GM12878 (cell line): ENCODE results near the gene CAPZB. TPM values are rescaled to one million over a fixed set of nuclear protein-coding genes. Genes with fewer than 3 reads are reported as not detected.

Source experiments
- ATAC-seq: fragments of 200-7000 bp; cut with Tn5 transposase; 3 replicates; pipeline ENCODE4 v1.9.1; 2020; ENCODE audit warnings: mild to moderate bottlenecking, moderate library complexity
- BruUV-seq: library from RNA; stranded (reverse); fragments of 400-500 nt; replicated peaks from 2 replicates; lab custom pipeline; 2021; lab: Mats Ljungman, UMichigan
- CTCF ChIA-PET: fragments of 300-600 bp; sonication (Branson Sonifier 250); formaldehyde crosslinking; extraction: SDS; loops from one replicate; lab custom pipeline; 2021; ENCODE audit warnings: inconsistent platforms; lab: Yijun Ruan, JAX
- POLR2A ChIA-PET: fragments of 350-600 bp; formaldehyde crosslinking; extraction: SDS; loops from one replicate; lab custom pipeline; 2021; ENCODE audit warnings: inconsistent platforms; lab: Charles Lee
- RAD21 ChIA-PET: fragments of 300-600 bp; sonication (Branson Sonifier 250); formaldehyde crosslinking; loops from one replicate; lab custom pipeline; 2023; ENCODE audit warnings: antibody characterized with exemption; ENCODE audit not compliant: unreplicated experiment; lab: Charles Lee
- SMC1A ChIA-PET: fragments of 300-600 bp; sonication (Branson Sonifier 250); formaldehyde crosslinking; loops from one replicate; lab custom pipeline; 2023; ENCODE audit not compliant: unreplicated experiment, uncharacterized antibody; lab: Charles Lee
- DNase-seq: peaks from one replicate; pipeline ENCODE4 v3.0.0-alpha.2; 2011; ENCODE audit warnings: low read depth, low spot score
- FAIRE-seq: peaks from 3 replicates; lab custom pipeline; 2011; peaks lifted over from hg19 to GRCh38; lab: Jason Lieb, UNC
- H2AFZ ChIP-seq: 2 replicates; pipeline ENCODE4 v1.6.0; 2011; ENCODE audit warnings: low read depth, low read length, control low read depth; ENCODE audit not compliant: control insufficient read depth
- H3K27ac ChIP-seq: 2 replicates; pipeline ENCODE4 v1.5.1; 2011; ENCODE audit warnings: control low read depth; ENCODE audit not compliant: control insufficient read depth, insufficient read depth
- H3K27me3 ChIP-seq, 2 experiments: replicated peaks in 1 of 2; 2 replicates each; pipeline versions ENCODE4 v1.6.0 to v1.6.1; 2011; ENCODE audit warnings: low read length in 1 of 2; ENCODE audit not compliant: control insufficient read depth in 2 of 2, insufficient read depth in 2 of 2
- H3K36me3 ChIP-seq, 2 experiments: 2 replicates each; pipeline ENCODE4 v1.5.1; 2011; ENCODE audit warnings: low read length in 1 of 2; ENCODE audit not compliant: control insufficient read depth in 2 of 2, insufficient read depth in 2 of 2
- H3K4me1 ChIP-seq: 2 replicates; pipeline ENCODE4 v1.6.1; 2011; ENCODE audit warnings: mild to moderate bottlenecking, low read length, moderate library complexity, mixed read lengths; ENCODE audit not compliant: control insufficient read depth, insufficient read depth
- H3K4me2 ChIP-seq: 2 replicates; pipeline ENCODE4 v1.6.0; 2011; ENCODE audit warnings: control low read depth; ENCODE audit not compliant: control insufficient read depth, insufficient read depth
- H3K4me3 ChIP-seq: fragments of 200-600 bp; sonication (generic); 2 replicates; pipeline ENCODE4 v1.5.1; 2016
- H3K79me2 ChIP-seq: 2 replicates; pipeline ENCODE4 v1.6.0; 2011; ENCODE audit warnings: low read length; ENCODE audit not compliant: control insufficient read depth, insufficient read depth
- H3K9ac ChIP-seq: 2 replicates; pipeline ENCODE4 v1.8.0; 2011; ENCODE audit warnings: low read length, control low read depth, mixed read lengths; ENCODE audit not compliant: control insufficient read depth, insufficient read depth
- H3K9me3 ChIP-seq: replicated peaks from 3 replicates; pipeline ENCODE4 v1.5.1; 2011; ENCODE audit warnings: mild to moderate bottlenecking, low read length; ENCODE audit not compliant: control insufficient read depth, insufficient read depth
- H4K20me1 ChIP-seq: 2 replicates; pipeline ENCODE4 v1.6.0; 2011; ENCODE audit not compliant: control insufficient read depth, insufficient read depth
- DPF2 ChIP-seq: fragments of 450-650 bp; IDR thresholded peaks from 2 replicates; pipeline ENCODE4 v1.6.1; 2017; ENCODE audit warnings: mild to moderate bottlenecking
- IRF4 ChIP-seq: IDR thresholded peaks from 2 replicates; pipeline ENCODE4 v1.6.1; 2011; ENCODE audit warnings: low read depth, low read length
- POU2F2 ChIP-seq: IDR thresholded peaks from 3 replicates; pipeline ENCODE4 v1.6.1; 2011; ENCODE audit warnings: low read depth, mild to moderate bottlenecking, low read length, borderline replicate concordance
- WGBS: methylation state at CpG from one replicate; pipeline ENCODE4 v1.1.6; 2016; ENCODE audit warnings: low lambda C conversion rate; ENCODE audit not compliant: insufficient replicate concordance, insufficient coverage; ENCODE audit errors: missing lambda C conversion rate; 5-methylcytosine and 5-hydroxymethylcytosine counted together
- in situ Hi-C: fragments of 300-500 bp; cut with MboI; formaldehyde crosslinking; loops from 9 replicates; pipeline ENCODE4 v1.14.3; 2018; ENCODE audit warnings: mixed read lengths
- intact Hi-C: fragments of 100-400 bp; cut with micrococcal nuclease; formaldehyde crosslinking; loops from one replicate; pipeline ENCODE4 v1.14.2; 2022; ENCODE audit not compliant: unreplicated experiment
- polyA plus RNA-seq, 11 experiments: library from polyadenylated mRNA; depleted of rRNA in 4 of 11; unstranded in 6 of 11; stranded (reverse) in 5 of 11; fragments of >200 nt; fragmentation: Nextera tagmentation in 4 of 11; fragmentation: Illumina TruSeq in 1 of 11; extraction: Ambion mirVana in 4 of 11; extraction: Trizol in 1 of 11; gene quantifications; 1 replicate in 1 of 11; 2 replicates in 10 of 11; pipeline versions ENCODE4 v1.2.1 to v1.2.3, GENCODE V29; 2011 to 2016; ENCODE audit warnings: inconsistent platforms in 2 of 11, missing spikeins in 2 of 11, low read depth in 1 of 11
- total RNA-seq, 4 experiments: library from RNA; depleted of rRNA in 3 of 4; stranded (reverse); fragments of >200 nt in 3 of 4; fragmentation: Illumina TruSeq in 1 of 4; extraction: Trizol in 1 of 4; gene quantifications; 2 replicates each; pipeline versions ENCODE4 v1.2.1 to v1.2.3, GENCODE V29; 2013 to 2021
- TF ChIP-seq, protein P1 (sequence below): IDR thresholded peaks from 2 replicates; pipeline ENCODE4 v1.6.1; 2012; ENCODE audit warnings: low read depth, low read length, improper control_type of control experiment
- TF ChIP-seq, protein P2 (sequence below): fragments of 450-650 bp; IDR thresholded peaks from 2 replicates; pipeline ENCODE4 v1.6.1; 2018; ENCODE audit warnings: mild to moderate bottlenecking, low read depth, moderate library complexity; ENCODE audit not compliant: partially characterized antibody
- TF ChIP-seq, protein P3 (sequence below): IDR thresholded peaks from 2 replicates; pipeline ENCODE4 v1.6.1; 2011; ENCODE audit warnings: low read depth, low read length, improper control_type of control experiment, borderline replicate concordance

The CAPZB gene
- total and polyA plus RNA-seq, 10 of the 15 experiments (the other 5 are each of a cell fraction or from before 2014, with no cell fraction given), result 104 to 454 (median 213) TPM

DNA sequence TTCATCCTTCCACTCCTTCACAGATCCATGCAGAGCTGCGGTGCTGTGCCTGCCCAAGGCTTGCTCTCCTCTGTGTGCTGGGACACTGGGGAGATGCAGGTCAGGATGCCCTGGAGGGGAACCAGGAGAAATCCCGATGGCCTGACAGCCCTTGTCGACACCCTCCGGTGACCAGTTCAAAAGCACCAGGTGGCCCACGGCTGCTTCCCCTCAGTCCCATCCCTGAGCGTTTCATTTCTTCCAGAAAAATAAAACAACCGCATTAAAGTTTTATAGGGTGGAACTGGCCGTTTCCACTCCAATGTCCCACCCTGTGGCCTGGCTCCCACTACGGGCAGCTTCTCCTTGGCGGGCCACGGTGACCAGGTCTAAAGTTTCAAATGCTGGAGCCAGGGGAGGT, 124.9 kb downstream of the CAPZB start:
- POLR2A ChIA-PET, result no interaction called here
- FAIRE-seq, result no peak
- Histone ChIP-seq H3K9ac (no peak overlapping the region), H3K9me3 (no peaks in the 10 kb centered on the region)
- RAD21 ChIA-PET, result no interaction called here
- CTCF ChIA-PET, result interaction anchor here (0.7 kb wide), 1 partner anchor 567 kb away, joined by 3 read pairs; no protein-coding TSS in a partner anchor
- intact Hi-C loops, result no loop called here
- TF ChIP-seq IRF4 (no peak), POU2F2 (no peak), DPF2 (no peak)
- TF ChIP-seq, protein P1, sequence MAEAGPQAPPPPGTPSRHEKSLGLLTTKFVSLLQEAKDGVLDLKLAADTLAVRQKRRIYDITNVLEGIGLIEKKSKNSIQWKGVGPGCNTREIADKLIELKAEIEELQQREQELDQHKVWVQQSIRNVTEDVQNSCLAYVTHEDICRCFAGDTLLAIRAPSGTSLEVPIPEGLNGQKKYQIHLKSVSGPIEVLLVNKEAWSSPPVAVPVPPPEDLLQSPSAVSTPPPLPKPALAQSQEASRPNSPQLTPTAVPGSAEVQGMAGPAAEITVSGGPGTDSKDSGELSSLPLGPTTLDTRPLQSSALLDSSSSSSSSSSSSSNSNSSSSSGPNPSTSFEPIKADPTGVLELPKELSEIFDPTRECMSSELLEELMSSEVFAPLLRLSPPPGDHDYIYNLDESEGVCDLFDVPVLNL, result no peak
- TF ChIP-seq, protein P2, sequence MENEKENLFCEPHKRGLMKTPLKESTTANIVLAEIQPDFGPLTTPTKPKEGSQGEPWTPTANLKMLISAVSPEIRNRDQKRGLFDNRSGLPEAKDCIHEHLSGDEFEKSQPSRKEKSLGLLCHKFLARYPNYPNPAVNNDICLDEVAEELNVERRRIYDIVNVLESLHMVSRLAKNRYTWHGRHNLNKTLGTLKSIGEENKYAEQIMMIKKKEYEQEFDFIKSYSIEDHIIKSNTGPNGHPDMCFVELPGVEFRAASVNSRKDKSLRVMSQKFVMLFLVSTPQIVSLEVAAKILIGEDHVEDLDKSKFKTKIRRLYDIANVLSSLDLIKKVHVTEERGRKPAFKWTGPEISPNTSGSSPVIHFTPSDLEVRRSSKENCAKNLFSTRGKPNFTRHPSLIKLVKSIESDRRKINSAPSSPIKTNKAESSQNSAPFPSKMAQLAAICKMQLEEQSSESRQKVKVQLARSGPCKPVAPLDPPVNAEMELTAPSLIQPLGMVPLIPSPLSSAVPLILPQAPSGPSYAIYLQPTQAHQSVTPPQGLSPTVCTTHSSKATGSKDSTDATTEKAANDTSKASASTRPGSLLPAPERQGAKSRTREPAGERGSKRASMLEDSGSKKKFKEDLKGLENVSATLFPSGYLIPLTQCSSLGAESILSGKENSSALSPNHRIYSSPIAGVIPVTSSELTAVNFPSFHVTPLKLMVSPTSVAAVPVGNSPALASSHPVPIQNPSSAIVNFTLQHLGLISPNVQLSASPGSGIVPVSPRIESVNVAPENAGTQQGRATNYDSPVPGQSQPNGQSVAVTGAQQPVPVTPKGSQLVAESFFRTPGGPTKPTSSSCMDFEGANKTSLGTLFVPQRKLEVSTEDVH, result no peak
- TF ChIP-seq, protein P3, sequence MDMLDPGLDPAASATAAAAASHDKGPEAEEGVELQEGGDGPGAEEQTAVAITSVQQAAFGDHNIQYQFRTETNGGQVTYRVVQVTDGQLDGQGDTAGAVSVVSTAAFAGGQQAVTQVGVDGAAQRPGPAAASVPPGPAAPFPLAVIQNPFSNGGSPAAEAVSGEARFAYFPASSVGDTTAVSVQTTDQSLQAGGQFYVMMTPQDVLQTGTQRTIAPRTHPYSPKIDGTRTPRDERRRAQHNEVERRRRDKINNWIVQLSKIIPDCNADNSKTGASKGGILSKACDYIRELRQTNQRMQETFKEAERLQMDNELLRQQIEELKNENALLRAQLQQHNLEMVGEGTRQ, result no peak
- TF ChIP-seq, all 136 proteins: peak for 0
- WGBS, result 81% methylated on average over 11 of the region's 11 CpGs
- H3K27me3 ChIP-seq, result no peaks in the 10 kb centered on the region
- ATAC-seq (no peak), DNase-seq (no peak)
- BruUV-seq, result no TSS peak
- in situ Hi-C loops, result no loop called here
- H3K79me2 ChIP-seq, result no peaks in the 10 kb centered on the region
- H4K20me1 ChIP-seq, result no peaks in the 10 kb centered on the region
- H3K36me3 ChIP-seq, result peaks cover 14 to 17% of the 10 kb centered on the region in 2 experiments
- no peak overlapping the region for H2AFZ ChIP-seq
- no peak overlapping the region for H3K27ac ChIP-seq
- SMC1A ChIA-PET, result no interaction called here
- H3K4me1 ChIP-seq, result no peaks in the 10 kb centered on the region
- H3K4me2 ChIP-seq, result no peak overlapping the region
- H3K4me3 ChIP-seq, result no peak overlapping the region
